ENCODE data around the gene INS.

- no peak for TF ChIP-seq CTCF (IDR thresholded peaks at IDR 0.05)
- no peak for TF ChIP-seq EZH2 (IDR thresholded peaks at IDR 0.05; ENCODE audit: borderline replicate concordance, insufficient read depth, low read depth, low read length, poor library complexity, severe bottlenecking)
Measured at GRCh38 chr11:2174361-2174760, 13.4 kb upstream of the INS start.
